T47D (cell line): ENCODE measurements around the gene IL1RAPL2.
A peak's percentile ranks its signal among the peaks of the same experiment; 100 is the strongest.

Experiments used
- DNase-seq, 2 experiments: peaks; one replicate each; pipeline versions ENCODE4 v3.0.0 to v3.0.0-alpha.2; 2011 to 2012; ENCODE audit warnings: low read depth in 1 of 2, low spot score in 1 of 2
- JUND ChIP-seq: IDR thresholded peaks from 2 replicates; pipeline ENCODE4 v1.6.1; 2012; ENCODE audit warnings: low read depth
- in situ Hi-C: cut with HindIII; loops from 2 replicates; pipeline ENCODE4 v1.10.0; 2016; ENCODE audit warnings: low sequenced_read_pairs, low pct_unique_long_range_greater_than_20kb

Gene IL1RAPL2

GRCh38 chrX:105725228-105725627 lies 1159.2 kb downstream of the IL1RAPL2 start:
- DNase-seq: no peak
- no peak for TF ChIP-seq JUND
- in situ Hi-C loops: no loop called here

- no peak for DNase-seq
- in situ Hi-C loops: no loop called here
- TF ChIP-seq JUND: no peak
These were observed 1172.2 kb downstream of the IL1RAPL2 start for GRCh38 chrX:105738162-105738561.

- no peak for TF ChIP-seq JUND
These were observed 1178.3 kb downstream of the IL1RAPL2 start for GRCh38 chrX:105744291-105744690.

GRCh38 chrX:105744946-105745345 lies 1178.9 kb downstream of the IL1RAPL2 start:
- in situ Hi-C loops: no loop called here
- no peak for DNase-seq
- TF ChIP-seq JUND: no peak

More at GRCh38 chrX:105744291-105744690, 1178.3 kb downstream of the IL1RAPL2 start:
- DNase-seq: no peak
- in situ Hi-C loops: no loop called here

GRCh38 chrX:105745863-105746262 lies 1179.9 kb downstream of the IL1RAPL2 start:
- in situ Hi-C loops: no loop called here
- TF ChIP-seq JUND: no peak
- DNase-seq: peak in 1 of 2 experiments; percentile 56

GRCh38 chrX:105752338-105752956 lies 1186.4 kb downstream of the IL1RAPL2 start:
- DNase-seq: no peak
- in situ Hi-C loops: no loop called here
- no peak for TF ChIP-seq JUND

GRCh38 chrX:105753411-105753810 lies 1187.4 kb downstream of the IL1RAPL2 start:
- no peak for DNase-seq
- TF ChIP-seq JUND: no peak
- in situ Hi-C loops: no loop called here

GRCh38 chrX:105754286-105754964 lies 1188.4 kb downstream of the IL1RAPL2 start:
- in situ Hi-C loops: no loop called here
- no peak for DNase-seq
- TF ChIP-seq JUND: no peak

GRCh38 chrX:105755109-105755508 lies 1189.1 kb downstream of the IL1RAPL2 start:
- no peak for TF ChIP-seq JUND
- no peak for DNase-seq
- in situ Hi-C loops: no loop called here

GRCh38 chrX:105758754-105759153 lies 1192.8 kb downstream of the IL1RAPL2 start:
- no peak for DNase-seq
- no peak for TF ChIP-seq JUND
- in situ Hi-C loops: no loop called here

GRCh38 chrX:105759598-105759997 lies 1193.6 kb downstream of the IL1RAPL2 start:
- DNase-seq: no peak
- TF ChIP-seq JUND: no peak
- in situ Hi-C loops: no loop called here

- DNase-seq: peak in 1 of 2 experiments; percentile 38
- in situ Hi-C loops: no loop called here
These were observed 1199.7 kb downstream of the IL1RAPL2 start for GRCh38 chrX:105765691-105766090.

GRCh38 chrX:105773801-105774200 lies 1207.8 kb downstream of the IL1RAPL2 start:
- in situ Hi-C loops: no loop called here
- DNase-seq: no peak
- TF ChIP-seq JUND: no peak

More at GRCh38 chrX:105765691-105766090, 1199.7 kb downstream of the IL1RAPL2 start:
- no peak for TF ChIP-seq JUND

- no peak for TF ChIP-seq JUND
These were observed 1209.7 kb downstream of the IL1RAPL2 start for GRCh38 chrX:105775679-105776078.

More at GRCh38 chrX:105775679-105776078, 1209.7 kb downstream of the IL1RAPL2 start:
- no peak for DNase-seq
- in situ Hi-C loops: no loop called here
